Gastroesophageal sphincter (tissue), 3 donors: ENCODE results near the gene RAB3B.

Experiments used
- EP300 ChIP-seq: sonication (generic); formaldehyde crosslinking; IDR thresholded peaks from one replicate; pipeline ENCODE4 v1.6.1; 2017; ENCODE audit warnings: antibody characterized with exemption, mild to moderate bottlenecking
- POLR2A ChIP-seq, 2 donors: fragments of 450-650 bp; IDR thresholded peaks; one replicate each; pipeline ENCODE4 v1.6.1; 2017; ENCODE audit warnings: antibody characterized with exemption in 2 of 2, mild to moderate bottlenecking in 2 of 2, moderate library complexity in 1 of 2
- POLR2AphosphoS5 ChIP-seq: sonication (generic); formaldehyde crosslinking; IDR thresholded peaks from one replicate; pipeline ENCODE4 v1.6.1; 2017; ENCODE audit warnings: antibody characterized with exemption
- TF ChIP-seq, protein P1 (sequence below), 4 experiments: fragments of 200-600 bp in 2 of 4; fragments of 450-650 bp in 2 of 4; sonication (generic) in 1 of 4; IDR thresholded peaks; one replicate each; pipeline ENCODE4 v1.5.1; 2017 to 2019; ENCODE audit warnings: antibody characterized with exemption in 4 of 4, mild to moderate bottlenecking in 2 of 4, moderate library complexity in 2 of 4

DNA sequence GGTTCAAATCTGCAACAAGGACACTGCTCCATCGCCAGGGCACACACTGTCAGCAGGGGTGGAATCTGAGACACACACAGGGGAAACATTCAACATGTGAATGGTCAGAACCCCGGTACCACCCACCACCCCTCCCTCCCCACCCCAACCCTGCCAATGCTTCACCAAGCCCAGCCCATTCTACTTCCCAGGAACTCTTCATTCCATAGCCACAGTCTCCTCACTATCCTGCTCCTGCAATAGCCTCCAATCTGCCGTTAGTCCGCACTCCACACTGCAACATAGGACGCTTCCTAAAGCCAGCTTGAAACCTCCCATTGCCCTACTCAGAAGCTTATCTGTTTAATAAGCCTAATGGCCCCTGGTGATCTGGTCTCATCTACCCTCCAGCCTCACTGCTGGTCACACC, 7.5 kb upstream of the RAB3B start:
- TF ChIP-seq, protein P1, sequence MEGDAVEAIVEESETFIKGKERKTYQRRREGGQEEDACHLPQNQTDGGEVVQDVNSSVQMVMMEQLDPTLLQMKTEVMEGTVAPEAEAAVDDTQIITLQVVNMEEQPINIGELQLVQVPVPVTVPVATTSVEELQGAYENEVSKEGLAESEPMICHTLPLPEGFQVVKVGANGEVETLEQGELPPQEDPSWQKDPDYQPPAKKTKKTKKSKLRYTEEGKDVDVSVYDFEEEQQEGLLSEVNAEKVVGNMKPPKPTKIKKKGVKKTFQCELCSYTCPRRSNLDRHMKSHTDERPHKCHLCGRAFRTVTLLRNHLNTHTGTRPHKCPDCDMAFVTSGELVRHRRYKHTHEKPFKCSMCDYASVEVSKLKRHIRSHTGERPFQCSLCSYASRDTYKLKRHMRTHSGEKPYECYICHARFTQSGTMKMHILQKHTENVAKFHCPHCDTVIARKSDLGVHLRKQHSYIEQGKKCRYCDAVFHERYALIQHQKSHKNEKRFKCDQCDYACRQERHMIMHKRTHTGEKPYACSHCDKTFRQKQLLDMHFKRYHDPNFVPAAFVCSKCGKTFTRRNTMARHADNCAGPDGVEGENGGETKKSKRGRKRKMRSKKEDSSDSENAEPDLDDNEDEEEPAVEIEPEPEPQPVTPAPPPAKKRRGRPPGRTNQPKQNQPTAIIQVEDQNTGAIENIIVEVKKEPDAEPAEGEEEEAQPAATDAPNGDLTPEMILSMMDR (IDR thresholded peaks at IDR 0.05), result no peak
- TF ChIP-seq POLR2A (IDR thresholded peaks at IDR 0.05) (no peak), POLR2AphosphoS5 (no peak), EP300 (no peak)
